HepG2 (cell line): ENCODE data around the gene RNU7-1. TPM values are rescaled to one million over a fixed set of nuclear protein-coding genes. Genes with fewer than 3 reads are reported as not detected.

Source experiments
- RBFOX2 ChIP-seq: fragments of 200-400 bp; formaldehyde crosslinking; IDR thresholded peaks from 2 replicates; pipeline ENCODE4 v1.6.1; 2017; ENCODE audit warnings: low read depth, mild to moderate bottlenecking, low read length
- SOX5 ChIP-seq: IDR thresholded peaks from 2 replicates; pipeline ENCODE4 v1.6.1; 2016; ENCODE audit warnings: borderline replicate concordance
- polyA plus RNA-seq, 8 experiments: library from polyadenylated mRNA; depleted of rRNA in 3 of 8; stranded (reverse) in 7 of 8; unstranded in 1 of 8; fragments of >200 nt; fragmentation: Illumina TruSeq in 4 of 8; extraction: Trizol in 4 of 8; gene quantifications; 2 replicates each; pipeline versions ENCODE4 v1.2.1 to v1.2.3, GENCODE V29; 2011 to 2016; ENCODE audit warnings: low read depth in 4 of 8, missing spikeins in 1 of 8, mixed read lengths in 1 of 8; ENCODE audit not compliant: insufficient read depth in 1 of 8
- total RNA-seq, 5 experiments: library from RNA; depleted of rRNA; stranded (reverse); fragments of >200 nt; fragmentation: Illumina TruSeq; extraction: Trizol; gene quantifications; 2 replicates each; pipeline ENCODE4 v1.2.3, GENCODE V29; 2016; ENCODE audit warnings: low read depth in 1 of 5
- TF ChIP-seq, protein P1 (sequence below), 2 experiments: fragments of 450-650 bp in 1 of 2; sonication (generic) in 1 of 2; formaldehyde crosslinking in 1 of 2; IDR thresholded peaks; 2 replicates each; pipeline versions ENCODE4 v1.6.1 to v1.8.0; 2016 to 2022; ENCODE audit warnings: antibody characterized with exemption in 1 of 2, mild to moderate bottlenecking in 1 of 2, missing genetic modification reagents in 1 of 2
- TF ChIP-seq, protein P2 (sequence below): sonication (generic); formaldehyde crosslinking; IDR thresholded peaks from 2 replicates; pipeline ENCODE4 v1.9.0; 2022; ENCODE audit warnings: missing genetic modification reagents, mild to moderate bottlenecking, borderline replicate concordance
- TF ChIP-seq, protein P3 (sequence below): sonication (generic); formaldehyde crosslinking; IDR thresholded peaks from 2 replicates; pipeline ENCODE4 v1.5.0; 2020; ENCODE audit warnings: mild to moderate bottlenecking, missing genetic modification reagents
- TF ChIP-seq, protein P4 (sequence below): sonication (generic); formaldehyde crosslinking; IDR thresholded peaks from 2 replicates; pipeline ENCODE4 v1.5.0; 2020; ENCODE audit warnings: mild to moderate bottlenecking, missing genetic modification reagents, borderline replicate concordance

The RNU7-1 gene
- total and polyA plus RNA-seq, 2 of the 13 experiments (the other 11 are each of a cell fraction or from before 2014, with no cell fraction given) = not detected

DNA sequence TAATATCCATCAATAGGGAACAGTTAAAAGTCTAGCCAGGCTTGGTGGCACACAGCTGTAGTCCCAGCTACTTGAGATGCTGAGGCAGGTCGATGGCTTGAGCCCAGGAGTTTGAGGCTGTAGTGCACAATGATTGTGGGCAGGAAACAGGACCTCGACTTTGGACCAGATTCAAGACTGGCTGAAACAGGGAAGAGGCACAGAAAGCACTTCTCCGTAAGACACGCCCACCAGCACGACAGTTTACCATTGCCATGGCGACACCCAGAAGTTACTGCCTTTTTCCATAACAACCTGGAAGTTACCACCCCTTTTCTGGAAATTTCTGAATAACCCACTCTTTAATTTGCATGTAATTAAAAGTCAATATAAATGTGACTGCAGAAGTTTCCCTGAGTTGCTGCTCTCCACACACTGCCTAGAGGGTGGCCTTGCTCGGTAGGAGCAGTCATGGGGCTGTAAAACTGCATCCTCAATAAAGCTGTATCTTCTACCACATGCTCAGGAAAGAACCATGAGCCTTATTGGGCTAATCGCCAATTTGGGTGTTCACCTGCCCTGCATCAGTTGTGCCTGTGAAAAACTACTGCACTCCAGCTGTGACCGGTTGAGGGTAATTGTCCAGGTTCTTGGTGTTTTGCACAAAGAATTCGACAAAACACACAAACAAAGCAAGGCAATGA is 43.6 kb upstream of the RNU7-1 start (continued):
- TF ChIP-seq, protein P1, sequence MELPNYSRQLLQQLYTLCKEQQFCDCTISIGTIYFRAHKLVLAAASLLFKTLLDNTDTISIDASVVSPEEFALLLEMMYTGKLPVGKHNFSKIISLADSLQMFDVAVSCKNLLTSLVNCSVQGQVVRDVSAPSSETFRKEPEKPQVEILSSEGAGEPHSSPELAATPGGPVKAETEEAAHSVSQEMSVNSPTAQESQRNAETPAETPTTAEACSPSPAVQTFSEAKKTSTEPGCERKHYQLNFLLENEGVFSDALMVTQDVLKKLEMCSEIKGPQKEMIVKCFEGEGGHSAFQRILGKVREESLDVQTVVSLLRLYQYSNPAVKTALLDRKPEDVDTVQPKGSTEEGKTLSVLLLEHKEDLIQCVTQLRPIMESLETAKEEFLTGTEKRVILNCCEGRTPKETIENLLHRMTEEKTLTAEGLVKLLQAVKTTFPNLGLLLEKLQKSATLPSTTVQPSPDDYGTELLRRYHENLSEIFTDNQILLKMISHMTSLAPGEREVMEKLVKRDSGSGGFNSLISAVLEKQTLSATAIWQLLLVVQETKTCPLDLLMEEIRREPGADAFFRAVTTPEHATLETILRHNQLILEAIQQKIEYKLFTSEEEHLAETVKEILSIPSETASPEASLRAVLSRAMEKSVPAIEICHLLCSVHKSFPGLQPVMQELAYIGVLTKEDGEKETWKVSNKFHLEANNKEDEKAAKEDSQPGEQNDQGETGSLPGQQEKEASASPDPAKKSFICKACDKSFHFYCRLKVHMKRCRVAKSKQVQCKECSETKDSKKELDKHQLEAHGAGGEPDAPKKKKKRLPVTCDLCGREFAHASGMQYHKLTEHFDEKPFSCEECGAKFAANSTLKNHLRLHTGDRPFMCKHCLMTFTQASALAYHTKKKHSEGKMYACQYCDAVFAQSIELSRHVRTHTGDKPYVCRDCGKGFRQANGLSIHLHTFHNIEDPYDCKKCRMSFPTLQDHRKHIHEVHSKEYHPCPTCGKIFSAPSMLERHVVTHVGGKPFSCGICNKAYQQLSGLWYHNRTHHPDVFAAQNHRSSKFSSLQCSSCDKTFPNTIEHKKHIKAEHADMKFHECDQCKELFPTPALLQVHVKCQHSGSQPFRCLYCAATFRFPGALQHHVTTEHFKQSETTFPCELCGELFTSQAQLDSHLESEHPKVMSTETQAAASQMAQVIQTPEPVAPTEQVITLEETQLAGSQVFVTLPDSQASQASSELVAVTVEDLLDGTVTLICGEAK (IDR thresholded peaks at IDR 0.05) = no peak
- TF ChIP-seq, protein P1 (CRISPR knock-in tag; IDR thresholded peaks at IDR 0.05) = no peak
- no peak for TF ChIP-seq RBFOX2
- TF ChIP-seq, protein P2, sequence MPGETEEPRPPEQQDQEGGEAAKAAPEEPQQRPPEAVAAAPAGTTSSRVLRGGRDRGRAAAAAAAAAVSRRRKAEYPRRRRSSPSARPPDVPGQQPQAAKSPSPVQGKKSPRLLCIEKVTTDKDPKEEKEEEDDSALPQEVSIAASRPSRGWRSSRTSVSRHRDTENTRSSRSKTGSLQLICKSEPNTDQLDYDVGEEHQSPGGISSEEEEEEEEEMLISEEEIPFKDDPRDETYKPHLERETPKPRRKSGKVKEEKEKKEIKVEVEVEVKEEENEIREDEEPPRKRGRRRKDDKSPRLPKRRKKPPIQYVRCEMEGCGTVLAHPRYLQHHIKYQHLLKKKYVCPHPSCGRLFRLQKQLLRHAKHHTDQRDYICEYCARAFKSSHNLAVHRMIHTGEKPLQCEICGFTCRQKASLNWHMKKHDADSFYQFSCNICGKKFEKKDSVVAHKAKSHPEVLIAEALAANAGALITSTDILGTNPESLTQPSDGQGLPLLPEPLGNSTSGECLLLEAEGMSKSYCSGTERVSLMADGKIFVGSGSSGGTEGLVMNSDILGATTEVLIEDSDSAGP (CRISPR knock-in tag) = no peak
- TF ChIP-seq, protein P3, sequence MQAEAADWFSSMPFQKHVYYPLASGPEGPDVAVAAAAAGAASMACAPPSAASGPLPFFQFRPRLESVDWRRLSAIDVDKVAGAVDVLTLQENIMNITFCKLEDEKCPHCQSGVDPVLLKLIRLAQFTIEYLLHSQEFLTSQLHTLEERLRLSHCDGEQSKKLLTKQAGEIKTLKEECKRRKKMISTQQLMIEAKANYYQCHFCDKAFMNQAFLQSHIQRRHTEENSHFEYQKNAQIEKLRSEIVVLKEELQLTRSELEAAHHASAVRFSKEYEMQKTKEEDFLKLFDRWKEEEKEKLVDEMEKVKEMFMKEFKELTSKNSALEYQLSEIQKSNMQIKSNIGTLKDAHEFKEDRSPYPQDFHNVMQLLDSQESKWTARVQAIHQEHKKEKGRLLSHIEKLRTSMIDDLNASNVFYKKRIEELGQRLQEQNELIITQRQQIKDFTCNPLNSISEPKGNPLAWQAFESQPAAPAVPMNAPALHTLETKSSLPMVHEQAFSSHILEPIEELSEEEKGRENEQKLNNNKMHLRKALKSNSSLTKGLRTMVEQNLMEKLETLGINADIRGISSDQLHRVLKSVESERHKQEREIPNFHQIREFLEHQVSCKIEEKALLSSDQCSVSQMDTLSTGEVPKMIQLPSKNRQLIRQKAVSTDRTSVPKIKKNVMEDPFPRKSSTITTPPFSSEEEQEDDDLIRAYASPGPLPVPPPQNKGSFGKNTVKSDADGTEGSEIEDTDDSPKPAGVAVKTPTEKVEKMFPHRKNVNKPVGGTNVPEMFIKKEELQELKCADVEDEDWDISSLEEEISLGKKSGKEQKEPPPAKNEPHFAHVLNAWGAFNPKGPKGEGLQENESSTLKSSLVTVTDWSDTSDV (CRISPR knock-in tag) = no peak
- no peak for TF ChIP-seq SOX5 (CRISPR knock-in tag)
- TF ChIP-seq, protein P4, sequence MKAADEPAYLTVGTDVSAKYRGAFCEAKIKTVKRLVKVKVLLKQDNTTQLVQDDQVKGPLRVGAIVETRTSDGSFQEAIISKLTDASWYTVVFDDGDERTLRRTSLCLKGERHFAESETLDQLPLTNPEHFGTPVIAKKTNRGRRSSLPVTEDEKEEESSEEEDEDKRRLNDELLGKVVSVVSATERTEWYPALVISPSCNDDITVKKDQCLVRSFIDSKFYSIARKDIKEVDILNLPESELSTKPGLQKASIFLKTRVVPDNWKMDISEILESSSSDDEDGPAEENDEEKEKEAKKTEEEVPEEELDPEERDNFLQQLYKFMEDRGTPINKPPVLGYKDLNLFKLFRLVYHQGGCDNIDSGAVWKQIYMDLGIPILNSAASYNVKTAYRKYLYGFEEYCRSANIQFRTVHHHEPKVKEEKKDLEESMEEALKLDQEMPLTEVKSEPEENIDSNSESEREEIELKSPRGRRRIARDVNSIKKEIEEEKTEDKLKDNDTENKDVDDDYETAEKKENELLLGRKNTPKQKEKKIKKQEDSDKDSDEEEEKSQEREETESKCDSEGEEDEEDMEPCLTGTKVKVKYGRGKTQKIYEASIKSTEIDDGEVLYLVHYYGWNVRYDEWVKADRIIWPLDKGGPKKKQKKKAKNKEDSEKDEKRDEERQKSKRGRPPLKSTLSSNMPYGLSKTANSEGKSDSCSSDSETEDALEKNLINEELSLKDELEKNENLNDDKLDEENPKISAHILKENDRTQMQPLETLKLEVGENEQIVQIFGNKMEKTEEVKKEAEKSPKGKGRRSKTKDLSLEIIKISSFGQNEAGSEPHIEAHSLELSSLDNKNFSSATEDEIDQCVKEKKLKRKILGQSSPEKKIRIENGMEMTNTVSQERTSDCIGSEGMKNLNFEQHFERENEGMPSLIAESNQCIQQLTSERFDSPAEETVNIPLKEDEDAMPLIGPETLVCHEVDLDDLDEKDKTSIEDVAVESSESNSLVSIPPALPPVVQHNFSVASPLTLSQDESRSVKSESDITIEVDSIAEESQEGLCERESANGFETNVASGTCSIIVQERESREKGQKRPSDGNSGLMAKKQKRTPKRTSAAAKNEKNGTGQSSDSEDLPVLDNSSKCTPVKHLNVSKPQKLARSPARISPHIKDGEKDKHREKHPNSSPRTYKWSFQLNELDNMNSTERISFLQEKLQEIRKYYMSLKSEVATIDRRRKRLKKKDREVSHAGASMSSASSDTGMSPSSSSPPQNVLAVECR (CRISPR knock-in tag) = peak; percentile 51; the same call in 1 of the 2 replicates
